ENCODE measurements around the gene LTC4S. TPM values are rescaled to one million over a fixed set of nuclear protein-coding genes. Genes with fewer than 3 reads are reported as not detected.

Gene LTC4S
- total and polyA plus RNA-seq, 2 experiments from 2014 or later, result 1.6 to 3.7 TPM

- TF ChIP-seq EZH2 (IDR thresholded peaks at IDR 0.05; ENCODE audit: insufficient read depth, poor library complexity, severe bottlenecking), result no peak
- TF ChIP-seq EZH2phosphoT487 (IDR thresholded peaks at IDR 0.05; ENCODE audit: insufficient read depth, low read depth), result no peak
- Histone ChIP-seq H3F3A (ENCODE audit: insufficient read depth) (no peaks in the 10 kb centered on the region), H3K79me2 (ENCODE audit: insufficient read depth) (peaks cover 39% of the 10 kb centered on the region), H3K36me3 (ENCODE audit: low read depth) (peaks cover 8% of the 10 kb centered on the region; the same call in 1 of the 2 replicates), H2AFZ (no peak overlapping the region), H3K9me2 (ENCODE audit: insufficient read depth) (no peaks in the 10 kb centered on the region), H3K27ac (no peak overlapping the region), H3K9ac (no peak overlapping the region), H4K20me1 (ENCODE audit: insufficient read depth) (no peaks in the 10 kb centered on the region), H3K9me3 (ENCODE audit: low read depth) (no peaks in the 10 kb centered on the region), H3K27me3 (replicated peaks; ENCODE audit: insufficient read depth) (no peaks in the 10 kb centered on the region), H3K4me2 (ENCODE audit: unreplicated experiment) (no peak overlapping the region), H3K4me3 (no peak overlapping the region), H3K4me1 (ENCODE audit: insufficient read depth) (peaks cover 17% of the 10 kb centered on the region)
- in situ Hi-C loops (cut with MboI), result no loop called here
- 91 to 92% methylated on average over 17 to 19 of the region's 19 CpGs for WGBS, 2 experiments (ENCODE audit: low coverage in 1 of 2, low lambda C conversion rate in 2 of 2, missing lambda C conversion rate in 2 of 2)
- peak; percentile 37 for DNase-seq
Observed at GRCh38 chr5:179802207-179802883, 8.6 kb downstream of the LTC4S start.

- no peaks in the 10 kb centered on the region for H3K27me3 ChIP-seq (replicated peaks; ENCODE audit: insufficient read depth)
- no peak overlapping the region for H3K27ac ChIP-seq
- peaks cover 39% of the 10 kb centered on the region for H3K79me2 ChIP-seq (ENCODE audit: insufficient read depth)
- no peaks in the 10 kb centered on the region for H3K9me2 ChIP-seq (ENCODE audit: insufficient read depth)
- H3F3A ChIP-seq (ENCODE audit: insufficient read depth), result no peaks in the 10 kb centered on the region
- no peak overlapping the region for H3K4me2 ChIP-seq (ENCODE audit: unreplicated experiment)
- no peak overlapping the region for H3K4me3 ChIP-seq
- H4K20me1 ChIP-seq (ENCODE audit: insufficient read depth), result no peaks in the 10 kb centered on the region
- TF ChIP-seq EZH2phosphoT487 (IDR thresholded peaks at IDR 0.05; ENCODE audit: insufficient read depth, low read depth), result no peak
- no peak for TF ChIP-seq EZH2 (IDR thresholded peaks at IDR 0.05; ENCODE audit: insufficient read depth, poor library complexity, severe bottlenecking)
- no peaks in the 10 kb centered on the region for H3K9me3 ChIP-seq (ENCODE audit: low read depth)
- WGBS, 2 experiments (ENCODE audit: low coverage in 1 of 2, low lambda C conversion rate in 2 of 2, missing lambda C conversion rate in 2 of 2), result 82 to 88% methylated on average over 9 to 11 of the region's 11 CpGs
- in situ Hi-C loops (cut with MboI), result no loop called here
- peaks cover 5% of the 10 kb centered on the region; the same call in 1 of the 2 replicates for H3K36me3 ChIP-seq (ENCODE audit: low read depth)
- H3K4me1 ChIP-seq (ENCODE audit: insufficient read depth), result peaks cover 17% of the 10 kb centered on the region
- H3K9ac ChIP-seq, result no peak overlapping the region
- no peak overlapping the region for H2AFZ ChIP-seq
- no peak for DNase-seq
Observed at GRCh38 chr5:179802950-179803562, 9.3 kb downstream of the LTC4S start.

GRCh38 chr5:179803651-179804554, 10.1 kb downstream of the LTC4S start:
- Histone ChIP-seq H2AFZ (no peak overlapping the region), H3K4me2 (ENCODE audit: unreplicated experiment) (peak overlapping the region; percentile 87), H3K27me3 (replicated peaks; ENCODE audit: insufficient read depth) (no peaks in the 10 kb centered on the region), H3K9me3 (ENCODE audit: low read depth) (no peaks in the 10 kb centered on the region), H3K36me3 (ENCODE audit: low read depth) (peaks cover 5% of the 10 kb centered on the region; the same call in 1 of the 2 replicates), H3K79me2 (ENCODE audit: insufficient read depth) (peaks cover 39% of the 10 kb centered on the region), H3K27ac (peak overlapping the region; percentile 27; the same call in 1 of the 2 replicates), H3K4me1 (ENCODE audit: insufficient read depth) (peaks cover 17% of the 10 kb centered on the region), H3F3A (ENCODE audit: insufficient read depth) (no peaks in the 10 kb centered on the region), H3K4me3 (peak overlapping the region; percentile 84; the same call in 1 of the 2 replicates), H3K9ac (peak overlapping the region; percentile 23; the same call in 1 of the 2 replicates), H3K9me2 (ENCODE audit: insufficient read depth) (no peaks in the 10 kb centered on the region), H4K20me1 (ENCODE audit: insufficient read depth) (no peaks in the 10 kb centered on the region)
- in situ Hi-C loops (cut with MboI), result no loop called here
- 74 to 75% methylated on average over 14 to 18 of the region's 18 CpGs for WGBS, 2 experiments (ENCODE audit: low coverage in 1 of 2, low lambda C conversion rate in 2 of 2, missing lambda C conversion rate in 2 of 2)
- peak; percentile 62 for DNase-seq
- TF ChIP-seq EZH2 (IDR thresholded peaks at IDR 0.05; ENCODE audit: insufficient read depth, poor library complexity, severe bottlenecking) (no peak), EZH2phosphoT487 (IDR thresholded peaks at IDR 0.05; ENCODE audit: insufficient read depth, low read depth) (no peak)

- peak overlapping the region; percentile 85 for H3K9ac ChIP-seq
- H3K27me3 ChIP-seq (replicated peaks; ENCODE audit: insufficient read depth), result no peaks in the 10 kb centered on the region
- no peaks in the 10 kb centered on the region for H3K9me2 ChIP-seq (ENCODE audit: insufficient read depth)
- 0 out of 2 replicates have a peak overlapping the region, but pooled peaks have one; percentile 64 for H3K27ac ChIP-seq
- DNase-seq, result no peak
- no peaks in the 10 kb centered on the region for H4K20me1 ChIP-seq (ENCODE audit: insufficient read depth)
- H3F3A ChIP-seq (ENCODE audit: insufficient read depth), result no peaks in the 10 kb centered on the region
- H3K4me3 ChIP-seq, result peak overlapping the region; percentile 84
- peaks cover 5% of the 10 kb centered on the region; the same call in 1 of the 2 replicates for H3K36me3 ChIP-seq (ENCODE audit: low read depth)
- TF ChIP-seq EZH2phosphoT487 (IDR thresholded peaks at IDR 0.05; ENCODE audit: insufficient read depth, low read depth), result no peak
- no peak for TF ChIP-seq EZH2 (IDR thresholded peaks at IDR 0.05; ENCODE audit: insufficient read depth, poor library complexity, severe bottlenecking)
- in situ Hi-C loops (cut with MboI), result no loop called here
- H3K4me1 ChIP-seq (ENCODE audit: insufficient read depth), result peaks cover 17% of the 10 kb centered on the region
- no peaks in the 10 kb centered on the region for H3K9me3 ChIP-seq (ENCODE audit: low read depth)
- H3K4me2 ChIP-seq (ENCODE audit: unreplicated experiment), result peak overlapping the region; percentile 87
- H3K79me2 ChIP-seq (ENCODE audit: insufficient read depth), result peaks cover 39% of the 10 kb centered on the region
- H2AFZ ChIP-seq, result no peak overlapping the region
- WGBS, 2 experiments (ENCODE audit: low coverage in 1 of 2, low lambda C conversion rate in 2 of 2, missing lambda C conversion rate in 2 of 2), result 82 to 90% methylated on average over 8 of the region's 8 CpGs
Observed at GRCh38 chr5:179804555-179804947, 10.8 kb downstream of the LTC4S start.

Data from GM23248 (cell line).